ENCODE results near the gene CUZD1. TPM values are rescaled to one million over a fixed set of nuclear protein-coding genes. Genes with fewer than 3 reads are reported as not detected.

CUZD1 gene, protein sequence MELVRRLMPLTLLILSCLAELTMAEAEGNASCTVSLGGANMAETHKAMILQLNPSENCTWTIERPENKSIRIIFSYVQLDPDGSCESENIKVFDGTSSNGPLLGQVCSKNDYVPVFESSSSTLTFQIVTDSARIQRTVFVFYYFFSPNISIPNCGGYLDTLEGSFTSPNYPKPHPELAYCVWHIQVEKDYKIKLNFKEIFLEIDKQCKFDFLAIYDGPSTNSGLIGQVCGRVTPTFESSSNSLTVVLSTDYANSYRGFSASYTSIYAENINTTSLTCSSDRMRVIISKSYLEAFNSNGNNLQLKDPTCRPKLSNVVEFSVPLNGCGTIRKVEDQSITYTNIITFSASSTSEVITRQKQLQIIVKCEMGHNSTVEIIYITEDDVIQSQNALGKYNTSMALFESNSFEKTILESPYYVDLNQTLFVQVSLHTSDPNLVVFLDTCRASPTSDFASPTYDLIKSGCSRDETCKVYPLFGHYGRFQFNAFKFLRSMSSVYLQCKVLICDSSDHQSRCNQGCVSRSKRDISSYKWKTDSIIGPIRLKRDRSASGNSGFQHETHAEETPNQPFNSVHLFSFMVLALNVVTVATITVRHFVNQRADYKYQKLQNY
- total RNA-seq (1 to 10 TPM; 1.5 to 2.0 TPM), polyA plus RNA-seq (ENCODE audit: insufficient read depth, low read depth, low replicate concordance) (1.9 TPM)
- long read RNA-seq, donor 1: 0 reads
- long read RNA-seq, donor 2: 0 reads

GRCh38 chr10:122845783-122846332, at the start of gene CUZD1:
Gene CUZD1 (minus strand): TSS chr10:122845857. CDS start chr10:122845843, 14 bp downstream.
- Histone ChIP-seq H3K4me1 (no peaks in the 10 kb centered on the region), H3K27ac (no peak within 1 kb of the TSS), H3K4me3 (no peak within 1 kb of the TSS), H3K9me3 (no peaks in the 10 kb centered on the region), H3K27me3 (no peaks in the 10 kb centered on the region), H3K36me3 (ENCODE audit: low read depth, missing control alignments) (no peaks in the 10 kb centered on the region)
- WGBS, 2 donors: 89 to 93% methylated on average over 5 of the region's 5 CpGs
- no peak for DNase-seq
- no peak for TF ChIP-seq POLR2A (IDR thresholded peaks at IDR 0.05)
- TF ChIP-seq, protein P1, sequence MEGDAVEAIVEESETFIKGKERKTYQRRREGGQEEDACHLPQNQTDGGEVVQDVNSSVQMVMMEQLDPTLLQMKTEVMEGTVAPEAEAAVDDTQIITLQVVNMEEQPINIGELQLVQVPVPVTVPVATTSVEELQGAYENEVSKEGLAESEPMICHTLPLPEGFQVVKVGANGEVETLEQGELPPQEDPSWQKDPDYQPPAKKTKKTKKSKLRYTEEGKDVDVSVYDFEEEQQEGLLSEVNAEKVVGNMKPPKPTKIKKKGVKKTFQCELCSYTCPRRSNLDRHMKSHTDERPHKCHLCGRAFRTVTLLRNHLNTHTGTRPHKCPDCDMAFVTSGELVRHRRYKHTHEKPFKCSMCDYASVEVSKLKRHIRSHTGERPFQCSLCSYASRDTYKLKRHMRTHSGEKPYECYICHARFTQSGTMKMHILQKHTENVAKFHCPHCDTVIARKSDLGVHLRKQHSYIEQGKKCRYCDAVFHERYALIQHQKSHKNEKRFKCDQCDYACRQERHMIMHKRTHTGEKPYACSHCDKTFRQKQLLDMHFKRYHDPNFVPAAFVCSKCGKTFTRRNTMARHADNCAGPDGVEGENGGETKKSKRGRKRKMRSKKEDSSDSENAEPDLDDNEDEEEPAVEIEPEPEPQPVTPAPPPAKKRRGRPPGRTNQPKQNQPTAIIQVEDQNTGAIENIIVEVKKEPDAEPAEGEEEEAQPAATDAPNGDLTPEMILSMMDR (IDR thresholded peaks at IDR 0.05): no peak
- intact Hi-C loops (cut with DNase I; ENCODE audit: low total_unique reads): no loop called here

GRCh38 chr10:122894261-122894944, 48.7 kb upstream of the CUZD1 start:
- WGBS, 2 donors: 84 to 91% methylated on average over 5 of the region's 5 CpGs
- TF ChIP-seq, protein P1 (IDR thresholded peaks at IDR 0.05): no peak
- TF ChIP-seq POLR2A (IDR thresholded peaks at IDR 0.05): no peak
- no peak overlapping the region for H3K4me3 ChIP-seq
- no peak overlapping the region for H3K27ac ChIP-seq
- no peak for DNase-seq
- intact Hi-C loops (cut with DNase I; ENCODE audit: low total_unique reads): no loop called here
- H3K36me3 ChIP-seq (ENCODE audit: low read depth, missing control alignments): no peaks in the 10 kb centered on the region
- H3K27me3 ChIP-seq: no peaks in the 10 kb centered on the region
- H3K4me1 ChIP-seq: no peaks in the 10 kb centered on the region
- no peaks in the 10 kb centered on the region for H3K9me3 ChIP-seq

- Histone ChIP-seq H3K36me3 (ENCODE audit: low read depth, missing control alignments) (no peaks in the 10 kb centered on the region), H3K9me3 (no peaks in the 10 kb centered on the region), H3K27ac (no peak overlapping the region), H3K4me1 (peaks cover 3% of the 10 kb centered on the region), H3K27me3 (no peaks in the 10 kb centered on the region), H3K4me3 (no peak overlapping the region)
- WGBS, 2 donors: 94 to 100% methylated on average over 1 of the region's 1 CpG
- DNase-seq: no peak
- intact Hi-C loops (cut with DNase I; ENCODE audit: low total_unique reads): no loop called here
- TF ChIP-seq, protein P1 (IDR thresholded peaks at IDR 0.05): no peak
- TF ChIP-seq POLR2A (IDR thresholded peaks at IDR 0.05): no peak
Observed at GRCh38 chr10:122884166-122884565, 38.5 kb upstream of the CUZD1 start.

- Histone ChIP-seq H3K9me3 (no peaks in the 10 kb centered on the region), H3K27ac (no peak overlapping the region), H3K4me1 (peaks cover 3% of the 10 kb centered on the region), H3K27me3 (no peaks in the 10 kb centered on the region), H3K36me3 (ENCODE audit: low read depth, missing control alignments) (no peaks in the 10 kb centered on the region), H3K4me3 (no peak overlapping the region)
- TF ChIP-seq, protein P1 (IDR thresholded peaks at IDR 0.05): no peak
- no peak for TF ChIP-seq POLR2A (IDR thresholded peaks at IDR 0.05)
- DNase-seq: no peak
- intact Hi-C loops (cut with DNase I; ENCODE audit: low total_unique reads): no loop called here
Observed at GRCh38 chr10:122882766-122883165, 37.1 kb upstream of the CUZD1 start.

Measured in testis (tissue), 5 donors.